HG02798 (cell line): ENCODE data around the gene DGKD.

Source experiments
- ATAC-seq: cut with Tn5 transposase; IDR thresholded peaks from one replicate; pipeline ENCODE4 v1.9.1; 2021; ENCODE audit warnings: mild to moderate bottlenecking; ENCODE audit not compliant: unreplicated experiment, poor library complexity

DGKD gene

GRCh38 chr2:233455491-233455890 is 101.2 kb downstream of the DGKD start:
- no peak for ATAC-seq

- no peak for ATAC-seq
Observed at GRCh38 chr2:233456111-233456510, 101.8 kb downstream of the DGKD start.

GRCh38 chr2:233456934-233457333 is 102.6 kb downstream of the DGKD start:
- no peak for ATAC-seq

GRCh38 chr2:233457356-233457755 is 103.1 kb downstream of the DGKD start:
- ATAC-seq, result no peak

- no peak for ATAC-seq
Observed at GRCh38 chr2:233458031-233458610, 103.8 kb downstream of the DGKD start.

GRCh38 chr2:233458826-233459225 is 104.5 kb downstream of the DGKD start:
- ATAC-seq, result no peak

GRCh38 chr2:233459426-233459825 is 105.1 kb downstream of the DGKD start:
- ATAC-seq, result no peak

- ATAC-seq, result no peak
Observed at GRCh38 chr2:233460726-233461441, 106.6 kb downstream of the DGKD start.

GRCh38 chr2:233461481-233461891 is 107.2 kb downstream of the DGKD start:
- no peak for ATAC-seq

- ATAC-seq, result no peak
Observed at GRCh38 chr2:233462202-233462785, 108.0 kb downstream of the DGKD start.

GRCh38 chr2:233462826-233463470 is 108.7 kb downstream of the DGKD start:
- no peak for ATAC-seq

GRCh38 chr2:233463586-233463985 is 109.3 kb downstream of the DGKD start:
- ATAC-seq, result no peak

GRCh38 chr2:233464056-233464455 is 109.8 kb downstream of the DGKD start:
- ATAC-seq, result no peak

GRCh38 chr2:233464531-233465240 is 110.4 kb downstream of the DGKD start:
- ATAC-seq, result no peak

- no peak for ATAC-seq
Observed at GRCh38 chr2:233466991-233467603, 112.8 kb downstream of the DGKD start.

GRCh38 chr2:233468047-233468740 is 113.9 kb downstream of the DGKD start:
- ATAC-seq, result no peak

GRCh38 chr2:233468741-233469110 is 114.4 kb downstream of the DGKD start:
- ATAC-seq, result no peak

- no peak for ATAC-seq
Observed at GRCh38 chr2:233469261-233470010, 115.1 kb downstream of the DGKD start.
